OCI-LY3 (cell line): Measurements from ENCODE around the gene HTATIP2.
A peak's percentile ranks its signal among the peaks of the same experiment; 100 is the strongest.
"Not testable (repeated sequence)": the region's sequence is repeated elsewhere in the genome, so short reads cannot be mapped to it uniquely, and the experiment has no call there.

Experiments
- H2AFZ ChIP-seq: fragments of 200-600, 300-600 bp; shearing (Covaris generic); 2 replicates; pipeline ENCODE4 v1.6.0; 2014; ENCODE audit warnings: antibody characterized with exemption, low read depth, low read length
- H3K27ac ChIP-seq: fragments of 200-600, 300-600 bp; sonication (generic); 2 replicates; pipeline ENCODE4 v1.5.1; 2014; ENCODE audit warnings: mild to moderate bottlenecking, low read length, moderate library complexity, mixed read lengths
- H3K27me3 ChIP-seq: fragments of 200-600, 300-600 bp; sonication (generic); 2 replicates; pipeline ENCODE4 v1.6.1; 2014; ENCODE audit warnings: low read depth, low read length, mixed read lengths
- H3K36me3 ChIP-seq: fragments of 200-600, 300-600 bp; sonication (generic); replicated peaks from 2 replicates; pipeline ENCODE3; 2014; ENCODE audit warnings: low read depth, low read length, mixed read lengths
- H3K4me1 ChIP-seq: fragments of 300-600, 200-600 bp; sonication (generic); 2 replicates; pipeline ENCODE4 v1.6.1; 2014; ENCODE audit warnings: low read length, mixed read lengths
- H3K4me2 ChIP-seq: fragments of 200-600, 300-600 bp; sonication (generic); 2 replicates; pipeline ENCODE4 v1.6.1; 2014; ENCODE audit warnings: low read length, mixed read lengths
- H3K4me3 ChIP-seq: fragments of 300-600, 200-600 bp; sonication (generic); 2 replicates; pipeline ENCODE4 v1.5.1; 2014; ENCODE audit warnings: antibody characterized with exemption, mild to moderate bottlenecking, low read length, moderate library complexity
- H3K79me2 ChIP-seq: fragments of 300-600, 200-600 bp; shearing (Covaris generic); 2 replicates; pipeline ENCODE4 v1.6.1; 2014; ENCODE audit warnings: mild to moderate bottlenecking, low read length, mixed read lengths
- H3K9ac ChIP-seq: fragments of 300-600, 200-600 bp; shearing (Covaris generic); 2 replicates; pipeline ENCODE4 v1.6.0; 2014; ENCODE audit warnings: mild to moderate bottlenecking, low read length, moderate library complexity
- H3K9me3 ChIP-seq: fragments of 200-600, 300-600 bp; shearing (Covaris generic); 2 replicates; pipeline ENCODE4 v1.6.1; 2014; ENCODE audit warnings: low read length, mixed read lengths; ENCODE audit not compliant: insufficient read depth
- H4K20me1 ChIP-seq: fragments of 200-600, 300-600 bp; sonication (generic); 2 replicates; pipeline ENCODE4 v1.6.1; 2016; ENCODE audit warnings: low read length, mixed read lengths; ENCODE audit not compliant: insufficient read depth
- EZH2phosphoT487 ChIP-seq: fragments of 200-600 bp; shearing (Covaris generic); IDR thresholded peaks from 2 replicates; pipeline ENCODE4 v1.6.1; 2018; ENCODE audit warnings: antibody characterized with exemption, mixed run types, low read depth
- TF ChIP-seq, protein P1 (sequence below): fragments of 200-600, 300-600 bp; sonication (generic); IDR thresholded peaks from 2 replicates; pipeline ENCODE4 v1.5.1; 2014; ENCODE audit warnings: antibody characterized with exemption, low read length, low read depth

HTATIP2 gene

DNA sequence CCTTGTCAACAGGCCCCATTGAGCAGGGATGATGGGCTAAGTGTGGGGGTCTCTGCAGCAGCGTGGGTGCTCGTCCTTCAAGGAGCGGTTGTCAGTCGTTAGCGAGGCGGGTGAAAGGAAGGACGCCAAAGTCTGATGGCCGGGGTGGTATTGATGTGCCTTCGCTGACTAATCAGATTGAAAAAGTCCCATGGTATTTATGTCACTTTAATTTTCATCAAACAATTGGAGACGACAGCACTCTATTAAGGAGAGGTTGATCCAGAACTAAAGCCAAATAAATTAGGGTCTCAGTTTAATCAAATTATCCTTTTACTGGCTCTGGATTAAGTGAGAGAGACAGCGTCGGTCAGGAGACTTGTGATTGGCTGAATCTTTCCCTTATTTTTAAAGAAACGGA lies 9.6 kb downstream of the HTATIP2 start:
- H3K4me2 ChIP-seq, result no peak overlapping the region
- H4K20me1 ChIP-seq, result no peaks in the 10 kb centered on the region
- no peaks in the 10 kb centered on the region for H3K36me3 ChIP-seq
- no peaks in the 10 kb centered on the region for H3K79me2 ChIP-seq
- H3K9me3 ChIP-seq, result no peaks in the 10 kb centered on the region
- H2AFZ ChIP-seq, result no peak overlapping the region
- no peaks in the 10 kb centered on the region for H3K4me1 ChIP-seq
- no peaks in the 10 kb centered on the region for H3K27me3 ChIP-seq
- TF ChIP-seq, protein P1, sequence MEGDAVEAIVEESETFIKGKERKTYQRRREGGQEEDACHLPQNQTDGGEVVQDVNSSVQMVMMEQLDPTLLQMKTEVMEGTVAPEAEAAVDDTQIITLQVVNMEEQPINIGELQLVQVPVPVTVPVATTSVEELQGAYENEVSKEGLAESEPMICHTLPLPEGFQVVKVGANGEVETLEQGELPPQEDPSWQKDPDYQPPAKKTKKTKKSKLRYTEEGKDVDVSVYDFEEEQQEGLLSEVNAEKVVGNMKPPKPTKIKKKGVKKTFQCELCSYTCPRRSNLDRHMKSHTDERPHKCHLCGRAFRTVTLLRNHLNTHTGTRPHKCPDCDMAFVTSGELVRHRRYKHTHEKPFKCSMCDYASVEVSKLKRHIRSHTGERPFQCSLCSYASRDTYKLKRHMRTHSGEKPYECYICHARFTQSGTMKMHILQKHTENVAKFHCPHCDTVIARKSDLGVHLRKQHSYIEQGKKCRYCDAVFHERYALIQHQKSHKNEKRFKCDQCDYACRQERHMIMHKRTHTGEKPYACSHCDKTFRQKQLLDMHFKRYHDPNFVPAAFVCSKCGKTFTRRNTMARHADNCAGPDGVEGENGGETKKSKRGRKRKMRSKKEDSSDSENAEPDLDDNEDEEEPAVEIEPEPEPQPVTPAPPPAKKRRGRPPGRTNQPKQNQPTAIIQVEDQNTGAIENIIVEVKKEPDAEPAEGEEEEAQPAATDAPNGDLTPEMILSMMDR, result no peak
- TF ChIP-seq EZH2phosphoT487, result no peak
- no peak overlapping the region for H3K9ac ChIP-seq
- no peak overlapping the region for H3K4me3 ChIP-seq
- no peak overlapping the region for H3K27ac ChIP-seq

DNA sequence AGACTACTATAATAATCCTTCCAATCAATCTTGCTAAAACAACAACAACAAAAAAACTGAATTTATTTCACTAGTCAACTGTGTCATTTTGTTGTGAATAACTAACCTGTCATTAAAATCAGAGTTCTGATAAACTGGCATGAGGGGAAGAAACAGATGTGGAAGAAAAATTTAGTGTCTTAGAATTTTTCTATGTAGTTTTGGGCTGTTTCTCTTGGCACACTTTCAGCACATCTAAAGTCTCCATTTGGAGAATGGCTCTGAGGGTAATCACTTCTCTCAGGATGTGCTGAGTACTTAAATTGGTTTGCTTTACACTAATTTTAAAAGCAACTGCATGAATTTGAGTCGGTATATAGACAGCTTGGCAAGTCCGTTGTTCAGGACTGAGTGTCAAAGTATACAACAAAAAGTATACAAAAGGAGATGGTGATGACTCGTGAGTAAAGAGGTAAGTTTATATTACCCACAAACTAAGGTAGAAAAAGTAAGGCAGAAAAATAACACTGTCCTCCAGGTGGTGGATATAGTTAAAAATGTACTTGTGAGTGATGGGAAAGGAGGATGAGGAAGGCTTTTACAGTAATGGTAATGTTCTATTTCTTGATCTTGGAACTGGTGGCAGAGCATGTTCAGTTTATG lies 10.2 kb downstream of the HTATIP2 start:
- no peaks in the 10 kb centered on the region for H3K9me3 ChIP-seq
- TF ChIP-seq, protein P1, result no peak
- TF ChIP-seq EZH2phosphoT487, result no peak
- no peak overlapping the region for H3K4me3 ChIP-seq
- H3K4me1 ChIP-seq, result no peaks in the 10 kb centered on the region
- no peaks in the 10 kb centered on the region for H3K27me3 ChIP-seq
- no peak overlapping the region for H3K9ac ChIP-seq
- H3K27ac ChIP-seq, result no peak overlapping the region
- H3K36me3 ChIP-seq, result no peaks in the 10 kb centered on the region
- H3K4me2 ChIP-seq, result no peak overlapping the region
- H3K79me2 ChIP-seq, result no peaks in the 10 kb centered on the region
- H4K20me1 ChIP-seq, result no peaks in the 10 kb centered on the region
- H2AFZ ChIP-seq, result no peak overlapping the region

DNA sequence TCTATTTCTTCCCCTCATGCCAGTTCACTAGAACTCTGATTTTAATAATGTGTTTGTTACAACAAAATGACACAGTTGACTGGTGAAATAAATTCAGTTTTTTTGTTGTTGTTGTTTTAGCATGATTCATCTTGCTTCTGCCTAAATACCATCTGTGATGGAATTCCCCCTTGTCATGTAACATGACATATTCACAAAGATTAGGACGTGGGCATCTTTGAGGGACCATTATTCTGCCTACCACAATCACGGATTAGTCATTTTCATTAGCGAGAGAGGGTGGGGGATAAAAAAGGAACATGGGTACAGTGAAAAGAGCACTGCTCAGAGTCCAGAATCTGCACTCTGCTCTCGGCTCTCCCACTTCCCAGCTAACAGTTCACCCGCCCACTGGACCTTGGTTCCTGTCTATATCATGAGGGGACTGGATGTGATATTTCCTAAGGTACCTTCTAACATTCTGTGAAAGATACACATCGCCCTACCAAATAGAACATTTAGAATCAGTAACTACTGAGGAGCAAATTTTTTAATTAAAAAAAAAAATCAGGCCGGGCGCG lies 11.3 kb downstream of the HTATIP2 start:
- H3K27me3 ChIP-seq, result no peaks in the 10 kb centered on the region
- no peaks in the 10 kb centered on the region for H3K79me2 ChIP-seq
- H3K9ac ChIP-seq, result no peak overlapping the region
- TF ChIP-seq, protein P1, result no peak
- no peak for TF ChIP-seq EZH2phosphoT487
- no peak overlapping the region for H2AFZ ChIP-seq
- H3K27ac ChIP-seq, result no peak overlapping the region
- no peak overlapping the region for H3K4me3 ChIP-seq
- no peaks in the 10 kb centered on the region for H3K36me3 ChIP-seq
- no peaks in the 10 kb centered on the region for H3K4me1 ChIP-seq
- no peaks in the 10 kb centered on the region for H3K9me3 ChIP-seq
- no peaks in the 10 kb centered on the region for H4K20me1 ChIP-seq
- no peak overlapping the region for H3K4me2 ChIP-seq

DNA sequence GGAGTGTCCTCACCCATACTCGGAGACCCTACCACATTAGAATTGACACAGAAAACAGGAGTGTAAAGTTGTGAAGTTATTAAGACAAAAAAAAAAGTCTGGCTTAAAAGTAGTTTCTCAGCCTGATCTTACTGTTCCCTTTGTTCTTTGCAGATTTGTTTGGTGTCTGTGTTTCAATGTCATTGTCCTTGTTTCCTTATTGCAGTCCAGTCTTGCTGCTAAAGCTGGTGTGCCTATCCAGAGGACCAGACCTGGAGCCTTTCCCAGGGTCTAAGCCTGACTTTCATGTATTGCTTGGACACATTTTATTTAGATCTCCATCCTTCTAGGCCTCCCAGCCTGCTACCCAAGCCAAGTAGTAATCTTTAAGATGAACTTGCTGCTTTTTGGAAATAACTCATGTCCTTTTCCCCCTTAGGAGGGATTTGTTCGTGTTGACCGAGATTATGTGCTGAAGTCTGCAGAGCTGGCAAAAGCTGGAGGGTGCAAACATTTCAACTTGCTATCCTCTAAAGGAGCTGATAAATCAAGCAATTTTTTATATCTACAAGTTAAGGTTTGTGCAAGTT lies 12.7 kb downstream of the HTATIP2 start:
- Histone ChIP-seq H3K4me2 (no peak overlapping the region), H3K4me1 (no peaks in the 10 kb centered on the region), H2AFZ (no peak overlapping the region), H3K27ac (no peak overlapping the region), H3K36me3 (no peaks in the 10 kb centered on the region), H3K9ac (no peak overlapping the region), H4K20me1 (no peaks in the 10 kb centered on the region), H3K9me3 (no peaks in the 10 kb centered on the region), H3K4me3 (no peak overlapping the region), H3K27me3 (no peaks in the 10 kb centered on the region), H3K79me2 (no peaks in the 10 kb centered on the region)
- TF ChIP-seq, protein P1, result no peak
- TF ChIP-seq EZH2phosphoT487, result no peak

DNA sequence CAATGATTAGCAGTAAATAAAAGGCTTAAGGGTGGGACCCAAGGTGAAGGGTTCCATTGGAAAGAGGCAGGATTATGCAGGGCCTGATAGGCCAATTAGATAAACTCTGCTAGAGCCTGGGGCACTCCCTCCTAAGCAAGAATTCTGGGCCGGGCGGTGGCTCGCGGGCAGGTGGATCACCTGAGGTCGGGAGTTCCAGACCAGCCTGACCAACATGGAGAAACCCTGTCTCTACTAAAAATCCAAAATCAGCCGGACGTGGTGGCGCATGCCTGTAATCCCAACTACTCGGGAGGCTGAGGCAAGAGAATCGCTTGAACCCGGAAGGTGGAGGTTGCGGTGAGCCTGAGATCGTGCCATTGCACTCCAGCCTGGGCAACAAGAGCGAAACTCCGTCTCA lies 22.5 kb downstream of the HTATIP2 start:
- H2AFZ ChIP-seq, H3K4me2 ChIP-seq, H3K27ac ChIP-seq, H3K9me3 ChIP-seq, H3K36me3 ChIP-seq, H3K9ac ChIP-seq, H4K20me1 ChIP-seq, H3K4me1 ChIP-seq, H3K27me3 ChIP-seq: not testable (repeated sequence)
- Histone ChIP-seq H3K4me3 (peak overlapping the region; percentile 94; the same call in 1 of the 2 replicates), H3K79me2 (peaks cover 36% of the 10 kb centered on the region)
